ENCODE measurements around the gene SLC29A3.
A peak's percentile ranks its signal among the peaks of the same experiment; 100 is the strongest.

Gene SLC29A3

GRCh38 chr10:71301371-71301916, 17.6 kb upstream of the SLC29A3 start:
- DNase-seq: no peak

- DNase-seq: no peak
These were observed 16.6 kb upstream of the SLC29A3 start for GRCh38 chr10:71302451-71302850.

- peak; percentile 60 to 68 for DNase-seq
These were observed 16.0 kb upstream of the SLC29A3 start for GRCh38 chr10:71302874-71303568.

GRCh38 chr10:71303569-71303907, 15.5 kb upstream of the SLC29A3 start:
- no peak for DNase-seq

- DNase-seq: no peak
These were observed 14.1 kb upstream of the SLC29A3 start for GRCh38 chr10:71304914-71305313.

DNA sequence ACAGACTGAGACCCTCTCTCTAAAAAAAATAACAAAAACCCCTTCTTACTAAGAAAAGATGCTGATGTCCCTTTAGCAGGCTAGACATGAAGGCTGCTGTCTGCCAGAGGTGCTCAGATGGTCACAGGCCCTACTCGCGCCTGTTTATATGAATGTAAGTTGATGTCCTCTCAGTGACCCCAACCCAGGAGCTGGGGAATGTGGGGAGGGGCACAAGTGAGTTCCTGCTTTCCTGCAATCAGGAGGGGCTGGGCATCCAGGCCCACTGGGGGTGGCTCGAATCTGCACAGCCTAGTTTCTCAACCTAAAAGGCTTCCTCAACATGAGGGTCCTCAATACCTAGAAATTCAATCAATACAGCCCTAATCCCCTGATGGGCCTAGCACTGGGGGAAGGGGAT, 12.1 kb upstream of the SLC29A3 start:
- no peak for DNase-seq

DNA sequence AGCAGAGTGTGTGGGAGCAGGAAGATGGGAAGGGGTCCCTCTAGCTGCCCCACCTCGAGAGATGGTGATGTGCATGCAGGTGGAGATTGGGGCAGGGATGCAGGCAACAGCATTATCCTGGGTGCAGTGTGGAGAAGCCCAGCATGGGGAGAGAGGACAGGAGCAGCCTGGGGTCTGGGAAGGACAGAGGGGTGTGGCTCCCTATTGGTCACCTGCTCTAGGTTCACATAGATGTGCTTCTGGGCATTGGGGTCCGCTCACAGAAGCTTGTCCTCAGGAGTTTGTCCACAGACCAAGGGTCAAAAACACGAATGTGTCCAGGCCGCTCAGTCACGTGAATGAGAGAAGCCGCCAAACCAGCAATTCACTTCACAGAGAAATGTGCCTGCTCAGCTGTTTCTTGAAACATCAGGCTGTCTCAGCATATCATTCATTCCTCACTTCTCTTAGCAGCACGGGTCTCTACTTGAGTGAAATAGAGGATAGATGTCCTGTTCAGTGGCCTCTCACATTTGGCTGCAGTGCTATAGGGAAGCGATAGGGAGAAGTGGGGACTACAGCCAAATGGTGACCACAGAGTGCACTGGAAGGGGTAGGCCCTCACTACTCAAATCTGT, 11.5 kb upstream of the SLC29A3 start:
- DNase-seq: no peak

- DNase-seq: no peak
These were observed 10.8 kb upstream of the SLC29A3 start for GRCh38 chr10:71308244-71308643.

GRCh38 chr10:71308985-71309384, 10.1 kb upstream of the SLC29A3 start:
- DNase-seq: no peak

- no peak for DNase-seq
These were observed 9.1 kb upstream of the SLC29A3 start for GRCh38 chr10:71309919-71310318.

- DNase-seq: no peak
These were observed 6.8 kb upstream of the SLC29A3 start for GRCh38 chr10:71312220-71312619.

DNA sequence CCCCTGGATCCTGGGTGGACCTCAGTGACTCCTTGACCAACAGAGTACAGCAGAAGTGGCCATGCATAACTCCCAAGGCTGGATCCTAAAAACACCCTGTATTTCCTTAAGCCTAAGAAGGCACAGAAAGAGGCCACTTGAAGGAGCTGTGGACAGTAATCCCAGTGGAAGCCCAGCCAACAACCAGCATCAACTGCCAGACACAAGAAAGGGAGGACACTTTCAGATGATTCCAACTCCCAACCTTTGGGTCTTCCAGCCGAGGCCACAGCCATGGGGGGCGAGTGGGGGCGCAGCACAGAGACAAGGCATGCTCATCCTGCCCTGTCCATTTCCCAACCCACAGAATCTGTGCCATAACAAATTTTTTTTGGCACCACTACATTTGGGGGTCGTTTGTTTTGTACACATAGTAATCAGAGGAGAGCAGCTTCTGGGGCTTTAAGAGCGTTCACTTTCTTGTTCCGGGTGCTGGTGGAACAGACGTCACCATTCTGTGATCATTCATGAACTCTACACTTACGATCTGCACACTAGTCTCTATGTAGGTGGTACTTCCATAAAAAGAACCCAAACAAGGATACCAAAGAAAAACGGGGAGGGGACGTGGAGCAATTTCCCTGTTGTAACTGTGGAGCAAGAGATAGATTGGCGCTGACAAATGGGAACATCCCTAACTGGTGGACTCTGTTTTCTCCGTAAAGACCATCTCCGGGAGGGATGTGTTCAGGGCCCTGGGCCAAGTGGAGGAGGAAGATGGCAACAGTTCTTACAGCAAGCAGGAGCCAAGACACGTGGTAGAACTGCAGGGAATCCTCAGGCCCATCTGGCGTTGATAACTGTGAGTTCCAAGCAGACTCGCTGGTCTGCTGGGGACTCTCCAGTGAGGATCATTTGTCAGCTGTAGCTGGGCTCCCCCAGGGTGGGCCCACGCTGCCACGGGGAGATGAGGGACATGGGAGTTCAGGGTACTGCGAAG, 6.0 kb upstream of the SLC29A3 start:
- DNase-seq: no peak

- DNase-seq: peak in 1 of 2 experiments; percentile 9
These were observed 4.9 kb upstream of the SLC29A3 start for GRCh38 chr10:71314028-71314693.

DNA sequence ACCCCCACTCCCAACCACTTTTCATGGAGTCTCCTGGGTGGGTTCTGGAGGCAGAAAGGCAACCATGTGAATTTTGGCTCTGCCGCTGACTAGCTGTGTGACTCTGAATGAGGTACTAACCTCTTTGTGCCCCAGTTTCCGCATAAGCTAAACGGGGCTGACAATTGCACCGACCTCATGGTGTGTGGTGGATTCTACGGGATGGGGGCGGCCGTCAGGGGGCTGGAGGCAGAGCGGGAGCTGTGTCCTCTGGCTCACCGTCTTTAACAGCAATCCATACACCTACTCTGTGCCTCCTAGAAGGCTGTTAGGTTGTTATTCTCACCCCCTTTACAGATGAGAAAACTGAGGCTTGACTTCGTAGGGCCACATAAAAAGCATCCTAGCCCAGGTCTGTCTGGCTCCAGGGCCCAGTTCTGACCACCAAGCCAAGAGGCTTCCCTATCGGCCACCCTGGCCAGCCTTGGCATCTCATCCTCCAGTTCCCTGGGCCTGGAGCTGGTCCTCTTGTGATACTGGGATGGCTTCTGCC, 4.3 kb upstream of the SLC29A3 start:
- no peak for DNase-seq

DNA sequence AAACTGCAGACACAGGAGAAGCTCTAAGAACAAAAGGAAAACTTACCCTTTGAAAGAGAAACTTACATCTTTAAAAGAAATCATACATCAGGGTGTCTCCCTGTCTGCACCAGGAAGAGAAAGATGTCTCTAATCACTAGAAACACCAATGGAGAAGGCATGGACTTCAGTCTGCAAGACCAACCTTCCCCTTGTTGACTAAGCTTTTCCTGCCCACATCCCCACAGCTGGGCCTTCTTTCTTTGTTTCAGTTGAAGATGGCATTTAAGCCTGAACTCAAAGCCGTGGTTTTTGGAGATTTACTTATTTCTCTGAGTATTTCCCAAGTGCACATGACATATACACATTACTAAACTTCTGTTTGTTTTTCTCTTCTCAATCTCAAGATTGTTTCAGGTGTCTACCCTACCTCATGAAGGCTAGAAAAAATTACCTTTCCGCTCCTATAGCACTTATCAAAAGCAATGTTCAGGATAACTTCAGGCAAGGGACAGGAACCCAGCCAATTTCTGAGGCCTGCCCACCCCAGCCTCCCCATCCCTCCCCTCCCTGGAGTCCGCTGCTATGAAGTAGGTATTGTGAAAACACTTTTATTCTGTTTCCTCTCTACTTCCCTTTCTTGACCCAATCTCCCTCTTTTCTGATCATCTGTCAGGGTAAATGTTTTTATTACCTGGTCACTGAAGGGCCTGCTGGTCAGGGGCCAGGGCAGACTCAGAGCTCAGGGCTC, 2.8 kb upstream of the SLC29A3 start:
- no peak for DNase-seq

DNA sequence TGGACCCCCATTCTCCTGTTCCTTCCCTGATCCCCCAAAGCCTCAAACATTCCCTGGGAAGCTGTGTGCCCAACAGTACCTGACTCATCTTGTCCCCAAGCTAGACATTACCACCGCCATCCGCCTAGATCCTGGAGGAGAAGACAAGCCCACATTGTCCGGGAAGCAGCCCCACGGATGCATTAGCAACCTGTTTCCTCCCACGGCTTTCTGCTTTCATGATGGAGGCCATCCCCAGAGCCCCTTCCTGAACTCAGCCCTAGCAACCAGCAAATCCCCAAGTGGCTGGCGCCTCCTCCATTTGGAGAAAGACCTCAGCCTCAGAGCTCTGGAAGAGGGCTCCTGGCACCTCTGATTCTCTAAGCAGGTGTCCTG, 2.3 kb upstream of the SLC29A3 start:
- no peak for DNase-seq

- DNase-seq: no peak
These were observed 1.3 kb upstream of the SLC29A3 start for GRCh38 chr10:71317739-71318138.

DNA sequence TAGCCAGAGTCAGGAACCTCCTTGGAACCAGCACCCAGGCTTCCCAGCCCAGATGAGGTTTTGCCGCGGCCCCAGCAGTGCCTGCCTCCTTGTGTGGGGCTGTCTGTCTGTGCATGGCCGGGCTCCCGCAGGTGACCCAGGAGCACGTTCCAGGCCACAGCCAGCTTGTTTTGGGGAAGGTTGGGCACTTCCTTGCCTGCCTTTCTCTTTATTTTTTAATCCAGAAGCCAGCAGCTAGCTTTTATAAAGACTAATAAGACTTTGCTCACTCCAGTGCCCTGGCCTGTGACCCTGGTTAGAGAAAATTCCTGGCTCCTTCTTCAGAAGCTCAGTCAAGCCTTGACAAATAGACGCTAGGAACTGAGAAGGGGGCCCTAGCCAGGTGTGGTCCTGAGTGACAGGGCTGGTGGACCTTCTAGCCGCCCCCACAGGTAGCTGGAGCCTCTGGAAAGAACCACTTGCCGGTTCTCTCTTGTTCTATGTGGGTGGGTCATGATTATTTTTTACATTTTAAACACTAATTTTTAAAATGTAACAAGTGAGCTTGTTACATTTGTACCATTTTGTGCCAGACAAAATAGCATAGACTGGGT, 837 bp downstream of the SLC29A3 start:
- DNase-seq: no peak

GRCh38 chr10:71320592-71320991, 1.5 kb downstream of the SLC29A3 start:
- DNase-seq: no peak

DNA sequence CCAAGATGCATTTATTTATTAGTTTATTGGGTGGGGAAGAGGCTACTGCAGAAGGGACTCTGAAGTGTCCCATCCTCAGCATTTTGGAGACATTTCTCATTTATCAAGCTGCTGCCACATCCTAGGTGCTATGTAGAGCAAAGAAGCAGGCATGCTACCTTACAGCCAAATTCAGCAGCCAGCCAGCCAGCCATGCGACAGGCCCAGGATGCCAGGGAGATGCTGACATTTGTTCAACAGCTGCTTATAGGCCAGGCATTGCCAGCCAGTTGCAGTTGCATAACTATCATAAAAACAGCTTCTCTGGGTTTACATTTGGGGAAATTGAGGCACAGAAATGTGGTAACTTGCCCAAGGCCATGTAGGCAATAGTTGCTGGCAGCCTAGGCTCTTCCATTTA, 2.3 kb downstream of the SLC29A3 start:
- DNase-seq: no peak

- no peak for DNase-seq
These were observed 4.3 kb downstream of the SLC29A3 start for GRCh38 chr10:71323407-71323806.

GRCh38 chr10:71324743-71325142, 5.7 kb downstream of the SLC29A3 start:
- no peak for DNase-seq

Measured in NCI-H2081 (cell line).